CD4-positive, alpha-beta memory T cell (primary cell): ENCODE measurements around the gene KRT15. TPM values are rescaled to one million over a fixed set of nuclear protein-coding genes. Genes with fewer than 3 reads are reported as not detected.
A peak's percentile ranks its signal among the peaks of the same experiment; 100 is the strongest.

Experiments
- CTCF ChIA-PET: fragments of 350-600 bp; sonication (Branson Sonifier 250); formaldehyde crosslinking; loops from one replicate; lab custom pipeline; 2021; ENCODE audit warnings: inconsistent platforms; ENCODE audit not compliant: partially characterized antibody; lab: Charles Lee
- POLR2A ChIA-PET: fragments of 350-600 bp; sonication (Branson Sonifier 250); formaldehyde crosslinking; loops from one replicate; lab custom pipeline; 2021; ENCODE audit not compliant: partially characterized antibody; lab: Charles Lee
- DNase-seq, 5 donors: peaks; one replicate each; pipeline versions ENCODE4 v3.0.0 to v3.0.0-alpha.2; 2020 to 2022; ENCODE audit warnings: mixed read lengths in 1 of 5
- H3K27ac ChIP-seq: one replicate; pipeline ENCODE4 v1.7.0; 2013; ENCODE audit warnings: low read depth, low read length
- H3K27me3 ChIP-seq: 2 replicates; pipeline ENCODE4 v1.7.0; 2013; ENCODE audit warnings: mild to moderate bottlenecking, low read length, moderate library complexity; ENCODE audit not compliant: insufficient read depth
- H3K36me3 ChIP-seq: 2 replicates; pipeline ENCODE4 v1.7.0; 2013; ENCODE audit warnings: mild to moderate bottlenecking, low read length, moderate library complexity; ENCODE audit not compliant: insufficient read depth
- H3K4me1 ChIP-seq: 2 replicates; pipeline ENCODE4 v1.7.0; 2013; ENCODE audit warnings: mild to moderate bottlenecking, low read length, moderate library complexity; ENCODE audit not compliant: insufficient read depth
- H3K4me3 ChIP-seq, 2 donors: one replicate each; pipeline ENCODE4 v1.7.0; 2013; ENCODE audit warnings: low read length in 2 of 2, mild to moderate bottlenecking in 1 of 2
- H3K9me3 ChIP-seq, 2 donors: one replicate each; pipeline ENCODE4 v1.7.0; 2013; ENCODE audit warnings: low read length in 2 of 2, control low read depth in 1 of 2; ENCODE audit not compliant: control insufficient read depth in 1 of 2
- H3K27ac Mint-ChIP-seq, 7 donors: one replicate each; pipeline ENCODE4 v1.8.0; 2020 to 2021; ENCODE audit warnings: mixed read lengths in 7 of 7, mild to moderate bottlenecking in 6 of 7, inconsistent platforms in 3 of 7, moderate library complexity in 3 of 7
- H3K27me3 Mint-ChIP-seq, 2 donors: one replicate each; pipeline ENCODE4 v1.8.0; 2020 to 2021; ENCODE audit warnings: mixed read lengths in 2 of 2
- H3K36me3 Mint-ChIP-seq, 2 donors: one replicate each; pipeline ENCODE4 v1.8.0; 2020 to 2021; ENCODE audit warnings: mixed read lengths in 2 of 2, inconsistent platforms in 1 of 2, mild to moderate bottlenecking in 1 of 2
- H3K4me1 Mint-ChIP-seq, 4 donors: one replicate each; pipeline ENCODE4 v1.8.0; 2020 to 2021; ENCODE audit warnings: mixed read lengths in 4 of 4, mild to moderate bottlenecking in 1 of 4
- H3K4me3 Mint-ChIP-seq, 8 donors: one replicate each; pipeline ENCODE4 v1.8.0; 2020 to 2021; ENCODE audit warnings: mixed read lengths in 8 of 8, mild to moderate bottlenecking in 7 of 8, moderate library complexity in 6 of 8, inconsistent platforms in 3 of 8
- H3K9me3 Mint-ChIP-seq, 8 donors: one replicate each; pipeline ENCODE4 v1.8.0; 2020 to 2021; ENCODE audit warnings: mixed read lengths in 8 of 8, mild to moderate bottlenecking in 5 of 8, inconsistent platforms in 3 of 8, moderate library complexity in 1 of 8
- intact Hi-C: fragments of 100-400 bp; cut with micrococcal nuclease; formaldehyde crosslinking; loops from one replicate; pipeline ENCODE4 v1.15.1; 2023
- polyA plus RNA-seq, 2 donors: library from polyadenylated mRNA; unstranded; fragments of 300-500 nt; fragmentation: Illumina TruSeq; gene quantifications; one replicate each; pipeline ENCODE4 v1.2.3, GENCODE V29; 2021
- total RNA-seq, 2 experiments: library from RNA; stranded (reverse); gene quantifications; one replicate each; pipeline ENCODE4 v1.2.3, GENCODE V29; 2021

KRT15 gene
- total and polyA plus RNA-seq, 4 experiments from 2014 or later, result not detected

DNA sequence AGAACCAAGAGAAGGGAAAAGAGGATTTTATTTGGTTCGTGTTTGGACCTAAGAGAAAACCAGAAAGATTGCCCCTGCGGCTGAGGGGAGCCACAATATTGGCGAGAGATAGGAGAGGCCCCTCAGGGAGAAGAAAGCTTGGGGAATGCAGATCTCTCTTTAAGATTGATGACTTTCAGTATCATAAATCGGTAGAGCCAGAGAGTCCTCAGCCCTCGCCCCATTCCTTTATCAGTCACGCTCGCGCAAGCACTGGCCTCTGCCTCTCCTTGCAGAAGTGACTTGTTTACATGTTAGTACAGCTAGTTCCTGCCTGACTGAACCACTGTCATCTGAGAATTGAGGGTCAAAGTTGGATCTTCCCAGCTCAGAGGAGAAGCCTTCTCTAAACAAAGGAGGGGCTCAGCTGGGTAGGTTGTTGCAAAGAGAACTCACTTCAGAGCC lies 30.9 kb upstream of the KRT15 start:
- peaks cover 10 to 15% of the 10 kb centered on the region in 2 donors for H3K27me3 Mint-ChIP-seq
- Histone ChIP-seq H3K4me3 (no peak overlapping the region), H3K4me1 (peaks cover 17% of the 10 kb centered on the region), H3K9me3 (no peaks in the 10 kb centered on the region), H3K36me3 (no peaks in the 10 kb centered on the region), H3K27ac (no peak overlapping the region), H3K27me3 (no peaks in the 10 kb centered on the region)
- CTCF ChIA-PET, result interaction anchor here (0.6 to 7.8 kb wide), 50 partner anchors 9 to 1624 kb away, joined by 3 to 130 read pairs (median 5); partner anchors contain the start of genes EIF1, KRT13, KRT20 and KRT33A
- DNase-seq, result no peak
- intact Hi-C loops, result loop anchor here (1.0 to 2.0 kb wide), 5 partner anchors 113 to 692 kb away; no protein-coding TSS in a partner anchor
- H3K4me1 Mint-ChIP-seq, result peaks cover 5 to 20% (median 15%) of the 10 kb centered on the region in 4 donors
- POLR2A ChIA-PET, result interaction anchor here (1.3 to 2.8 kb wide), 7 partner anchors 44 to 241 kb away, joined by 3 to 18 read pairs (median 8); partner anchors contain the start of genes EIF1 and KRTAP16-1
- H3K4me3 Mint-ChIP-seq, result peak overlapping the region in 1 of 8 donors; percentile 52
- H3K9me3 Mint-ChIP-seq, result peaks cover 0 to 4% (median 0%) of the 10 kb centered on the region in 8 donors
- H3K27ac Mint-ChIP-seq, result peak overlapping the region in 6 of 7 donors; percentile 68 to 84 (median 80)
- peaks cover 0 to 5% of the 10 kb centered on the region in 2 donors for H3K36me3 Mint-ChIP-seq

- peaks cover 10 to 11% of the 10 kb centered on the region in 2 donors for H3K27me3 Mint-ChIP-seq
- POLR2A ChIA-PET, result interaction anchor here (1.0 to 2.8 kb wide), 8 partner anchors 45 to 241 kb away, joined by 3 to 18 read pairs (median 8); partner anchors contain the start of genes EIF1 and KRTAP16-1
Observed at GRCh38 chr17:41548844-41549595, 30.3 kb upstream of the KRT15 start.

DNA sequence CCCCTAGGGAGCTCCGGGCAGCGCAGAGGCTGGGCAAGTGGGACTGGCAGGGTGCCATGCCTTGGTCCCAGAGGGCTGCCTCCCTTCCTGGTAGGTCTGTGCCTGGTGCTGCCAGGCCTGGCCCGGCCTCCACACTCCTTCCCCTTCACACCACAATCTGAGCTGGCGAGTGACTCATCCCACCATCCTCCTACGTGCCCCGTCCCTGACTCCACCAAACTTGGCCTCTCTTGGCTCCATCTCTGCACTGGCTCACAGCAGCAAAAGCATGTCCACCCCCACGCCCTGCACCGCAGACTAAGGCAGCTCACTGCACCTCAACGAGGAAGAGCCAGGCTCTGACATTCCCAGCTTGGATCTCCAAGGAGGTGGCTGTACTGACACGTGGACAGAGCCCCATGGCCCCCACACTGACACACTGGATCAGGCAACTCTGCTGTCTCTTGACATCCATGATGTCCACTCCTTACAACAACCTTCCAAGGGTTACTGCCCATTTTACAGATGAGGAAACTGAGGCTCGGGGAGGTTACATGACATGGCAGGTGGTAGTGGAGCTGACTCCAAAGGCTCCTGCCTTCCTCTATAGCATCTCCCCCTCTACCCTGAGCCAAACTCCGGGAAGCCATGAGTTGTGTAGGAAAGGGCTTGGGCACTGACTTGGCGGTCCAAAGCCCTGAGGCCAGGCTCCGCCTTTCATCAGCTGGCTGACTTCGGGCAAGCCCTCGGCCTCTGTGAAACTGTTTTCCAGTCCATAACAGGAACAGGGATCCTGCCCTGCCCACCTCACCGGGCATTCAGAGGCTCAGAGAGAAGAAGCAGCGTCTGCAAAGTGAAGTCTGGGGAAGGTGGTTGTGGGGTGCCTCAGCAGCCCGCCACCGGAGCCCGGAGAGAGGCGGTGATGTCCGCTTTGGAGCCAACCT lies 29.5 kb upstream of the KRT15 start:
- intact Hi-C loops, result loop anchor here (1.0 to 2.0 kb wide), 3 partner anchors 225 to 745 kb away; no protein-coding TSS in a partner anchor
- Mint-ChIP-seq H3K4me3 (peak overlapping the region in 7 of 8 donors; percentile 6 to 78 (median 68)), H3K27ac (peak overlapping the region in 4 of 7 donors; percentile 32 to 72 (median 58)), H3K27me3 (peaks cover 7 to 9% of the 10 kb centered on the region in 2 donors), H3K9me3 (peaks cover 0 to 4% (median 0%) of the 10 kb centered on the region in 8 donors), H3K4me1 (peaks cover 5 to 20% (median 15%) of the 10 kb centered on the region in 4 donors), H3K36me3 (peaks cover 0 to 5% of the 10 kb centered on the region in 2 donors)
- no peaks in the 10 kb centered on the region for H3K27me3 ChIP-seq
- no peaks in the 10 kb centered on the region for H3K9me3 ChIP-seq
- ChIA-PET CTCF (interaction anchor here (0.7 to 7.8 kb wide), 40 partner anchors 8 to 745 kb away, joined by 3 to 130 read pairs (median 6); partner anchors contain the start of genes KRT12, KRT13, KRT20 and KRT33A), POLR2A (interaction anchor here (1.0 to 2.8 kb wide), 6 partner anchors 100 to 240 kb away, joined by 4 to 18 read pairs (median 9); partner anchors contain the start of genes EIF1 and KRTAP16-1)
- peak overlapping the region in 1 of 2 donors; percentile 29 for H3K4me3 ChIP-seq
- H3K36me3 ChIP-seq, result no peaks in the 10 kb centered on the region
- H3K4me1 ChIP-seq, result peaks cover 17% of the 10 kb centered on the region
- DNase-seq, result no peak
- peak overlapping the region; percentile 30 for H3K27ac ChIP-seq

More at GRCh38 chr17:41548844-41549595, 30.3 kb upstream of the KRT15 start:
- no peaks in the 10 kb centered on the region for H3K9me3 ChIP-seq
- H3K36me3 Mint-ChIP-seq, result peaks cover 0 to 5% of the 10 kb centered on the region in 2 donors
- no peaks in the 10 kb centered on the region for H3K27me3 ChIP-seq
- H3K4me3 Mint-ChIP-seq, result peak overlapping the region; percentile 27 to 78 (median 64)
- peaks cover 5 to 20% (median 15%) of the 10 kb centered on the region in 4 donors for H3K4me1 Mint-ChIP-seq
- H3K4me1 ChIP-seq, result peaks cover 17% of the 10 kb centered on the region
- intact Hi-C loops, result loop anchor here (1.0 to 2.0 kb wide), 6 partner anchors 113 to 746 kb away; no protein-coding TSS in a partner anchor
- peak overlapping the region; percentile 68 to 84 (median 80) for H3K27ac Mint-ChIP-seq
- peak overlapping the region in 1 of 2 donors; percentile 29 for H3K4me3 ChIP-seq
- CTCF ChIA-PET, result interaction anchor here (0.6 to 7.8 kb wide), 55 partner anchors 9 to 1625 kb away, joined by 3 to 130 read pairs (median 5); partner anchors contain the start of genes EIF1, KRT12, KRT13 and KRT20
- H3K9me3 Mint-ChIP-seq, result peaks cover 0 to 4% (median 0%) of the 10 kb centered on the region in 8 donors
- H3K27ac ChIP-seq, result peak overlapping the region; percentile 30
- no peaks in the 10 kb centered on the region for H3K36me3 ChIP-seq
- peak; percentile 82 to 88 (median 84) for DNase-seq

DNA sequence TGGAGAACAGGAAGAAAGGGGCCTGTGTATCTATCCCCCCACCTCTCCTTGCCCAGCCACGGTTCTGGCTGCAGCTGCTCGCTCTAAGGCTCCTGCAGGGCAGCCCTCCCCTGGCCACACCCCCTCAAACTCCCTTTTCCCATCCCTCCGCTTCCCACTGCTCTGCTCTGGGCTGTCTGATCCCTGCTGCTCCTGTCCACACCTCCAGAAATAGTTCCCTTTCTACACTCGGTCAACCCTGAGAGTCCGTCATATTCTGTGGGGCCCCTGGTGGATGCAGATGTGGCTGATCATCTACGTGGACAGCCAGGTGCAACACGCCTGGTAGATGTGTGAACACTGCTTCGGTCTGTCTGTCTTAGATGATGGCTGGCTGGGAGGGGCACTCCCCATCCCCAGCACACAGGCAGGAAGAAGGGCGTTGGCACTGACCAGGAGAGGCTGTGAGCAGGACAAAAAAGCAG lies 28.7 kb upstream of the KRT15 start:
- H3K36me3 Mint-ChIP-seq, result peaks cover 0 to 5% of the 10 kb centered on the region in 2 donors
- ChIA-PET POLR2A (interaction anchor here (2.8 kb wide), 1 partner anchor 118 kb away, joined by 18 read pairs; no protein-coding TSS in a partner anchor), CTCF (interaction anchor here (2.3 to 7.8 kb wide), 8 partner anchors 101 to 690 kb away, joined by 11 to 130 read pairs (median 39); partner anchors contain the start of gene KRTAP16-1)
- H3K27me3 Mint-ChIP-seq, result peaks cover 0 to 3% of the 10 kb centered on the region in 2 donors
- H3K4me1 Mint-ChIP-seq, result peaks cover 5 to 20% (median 15%) of the 10 kb centered on the region in 4 donors
- intact Hi-C loops, result no loop called here
- H3K27me3 ChIP-seq, result no peaks in the 10 kb centered on the region
- H3K9me3 ChIP-seq, result no peaks in the 10 kb centered on the region
- no peak overlapping the region for H3K4me3 Mint-ChIP-seq
- H3K4me3 ChIP-seq, result no peak overlapping the region
- no peak overlapping the region for H3K27ac Mint-ChIP-seq
- H3K9me3 Mint-ChIP-seq, result peaks cover 0 to 4% (median 0%) of the 10 kb centered on the region in 8 donors
- H3K36me3 ChIP-seq, result no peaks in the 10 kb centered on the region
- DNase-seq, result no peak
- H3K27ac ChIP-seq, result no peak overlapping the region
- peaks cover 17% of the 10 kb centered on the region for H3K4me1 ChIP-seq

GRCh38 chr17:41546819-41547218 lies 28.1 kb upstream of the KRT15 start:
- H3K36me3 ChIP-seq, result no peaks in the 10 kb centered on the region
- no peak for DNase-seq
- peaks cover 17% of the 10 kb centered on the region for H3K4me1 ChIP-seq
- peaks cover 0 to 5% of the 10 kb centered on the region in 2 donors for H3K36me3 Mint-ChIP-seq
- H3K9me3 Mint-ChIP-seq, result peaks cover 0 to 4% (median 0%) of the 10 kb centered on the region in 8 donors
- no peaks in the 10 kb centered on the region for H3K27me3 ChIP-seq
- H3K27me3 Mint-ChIP-seq, result peaks cover 0 to 2% of the 10 kb centered on the region in 2 donors
- H3K9me3 ChIP-seq, result no peaks in the 10 kb centered on the region
- H3K27ac ChIP-seq, result no peak overlapping the region
- CTCF ChIA-PET, result interaction anchor here (3.0 kb wide), 1 partner anchor 238 kb away, joined by 11 read pairs; the partner anchor contains the start of gene KRTAP16-1
- POLR2A ChIA-PET, result no interaction called here
- peak overlapping the region in 3 of 7 donors; percentile 16 to 38 (median 23) for H3K27ac Mint-ChIP-seq
- no peak overlapping the region for H3K4me3 ChIP-seq
- intact Hi-C loops, result no loop called here
- H3K4me3 Mint-ChIP-seq, result no peak overlapping the region
- peaks cover 5 to 20% (median 15%) of the 10 kb centered on the region in 4 donors for H3K4me1 Mint-ChIP-seq

DNA sequence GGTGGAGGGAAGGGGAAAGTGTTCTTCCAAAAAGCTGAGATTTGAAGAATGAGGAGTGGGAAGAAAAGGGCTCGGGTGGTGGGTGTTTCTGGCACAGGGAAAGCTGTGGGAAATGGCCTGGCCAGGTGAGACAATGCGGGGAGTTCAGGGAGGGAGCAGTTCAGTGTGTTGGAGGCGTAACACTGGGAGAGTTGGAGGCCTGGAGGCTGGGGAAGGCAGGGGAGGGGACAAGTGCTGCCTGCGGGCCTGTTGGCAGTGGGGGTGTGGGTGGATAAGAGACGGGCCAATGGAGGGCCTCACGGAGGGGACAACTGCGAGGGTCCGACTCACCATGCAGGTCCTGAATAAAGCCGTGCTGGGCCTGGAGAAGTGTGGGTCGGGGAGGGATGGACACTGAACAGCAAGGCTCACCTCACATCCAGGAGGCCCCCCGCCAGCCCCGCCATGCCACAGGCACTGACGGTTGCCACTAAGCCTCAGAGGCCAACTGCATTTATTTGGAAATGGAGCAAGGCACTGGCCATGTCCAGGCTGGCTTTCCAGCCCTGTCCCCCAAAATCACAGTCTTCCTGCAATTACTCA lies 27.2 kb upstream of the KRT15 start:
- intact Hi-C loops, result no loop called here
- H3K4me1 ChIP-seq, result peaks cover 17% of the 10 kb centered on the region

More for the DNA sequence above, 27.2 kb upstream of the KRT15 start:
- H3K27ac Mint-ChIP-seq, result no peak overlapping the region
- H3K27ac ChIP-seq, result no peak overlapping the region
- H3K4me3 Mint-ChIP-seq, result no peak overlapping the region
- no peak overlapping the region for H3K4me3 ChIP-seq
- no peaks in the 10 kb centered on the region for H3K9me3 ChIP-seq
- peaks cover 5 to 20% (median 15%) of the 10 kb centered on the region in 4 donors for H3K4me1 Mint-ChIP-seq
- H3K27me3 Mint-ChIP-seq, result peaks cover 0 to 2% of the 10 kb centered on the region in 2 donors
- no peak for DNase-seq
- H3K36me3 Mint-ChIP-seq, result peaks cover 0 to 5% of the 10 kb centered on the region in 2 donors
- CTCF ChIA-PET, result no interaction called here
- H3K36me3 ChIP-seq, result no peaks in the 10 kb centered on the region
- POLR2A ChIA-PET, result interaction anchor here (1.6 kb wide), 1 partner anchor 21 kb away, joined by 3 read pairs; no protein-coding TSS in a partner anchor
- H3K27me3 ChIP-seq, result no peaks in the 10 kb centered on the region
- H3K9me3 Mint-ChIP-seq, result peaks cover 0 to 4% (median 0%) of the 10 kb centered on the region in 8 donors
